GM19463 (cell line): ENCODE results near the gene MAPRE2.
A peak's percentile ranks its signal among the peaks of the same experiment; 100 is the strongest.

Experiments
- ATAC-seq: cut with Tn5 transposase; IDR thresholded peaks from one replicate; pipeline ENCODE4 v1.9.1; 2021; ENCODE audit warnings: mild to moderate bottlenecking, moderate library complexity; ENCODE audit not compliant: unreplicated experiment

The MAPRE2 gene

DNA sequence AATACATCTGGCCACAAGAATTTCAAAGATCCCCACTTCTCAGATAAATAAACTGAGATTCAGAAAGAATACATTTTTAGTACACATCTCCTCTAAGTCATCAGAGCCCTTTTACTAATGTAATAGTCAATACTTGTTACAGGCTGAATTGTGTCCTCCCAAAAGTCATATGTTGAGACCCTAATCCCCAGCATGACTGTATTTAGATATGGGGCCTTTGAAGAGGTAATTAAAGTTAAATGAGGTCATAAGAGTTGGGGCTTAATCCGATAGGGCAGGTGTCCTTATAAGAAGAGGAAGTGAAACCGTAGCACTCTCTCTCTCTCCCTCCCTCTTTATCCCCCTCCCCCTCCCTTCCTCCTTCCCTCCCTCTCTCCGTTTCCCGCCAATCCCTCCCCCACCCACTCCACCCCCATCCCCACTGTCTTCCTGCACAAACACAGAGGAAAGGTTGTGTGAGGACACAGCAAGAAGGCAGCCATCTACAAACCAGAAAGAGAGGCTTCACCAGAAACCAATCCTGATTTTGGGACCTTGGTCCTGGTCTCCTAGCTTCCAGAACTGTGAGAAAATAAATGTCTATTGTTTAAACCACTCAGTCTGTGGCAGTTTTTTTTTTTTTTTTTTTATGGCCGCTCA lies 133.0 kb downstream of the MAPRE2 start:
- peak; percentile 76 for ATAC-seq

DNA sequence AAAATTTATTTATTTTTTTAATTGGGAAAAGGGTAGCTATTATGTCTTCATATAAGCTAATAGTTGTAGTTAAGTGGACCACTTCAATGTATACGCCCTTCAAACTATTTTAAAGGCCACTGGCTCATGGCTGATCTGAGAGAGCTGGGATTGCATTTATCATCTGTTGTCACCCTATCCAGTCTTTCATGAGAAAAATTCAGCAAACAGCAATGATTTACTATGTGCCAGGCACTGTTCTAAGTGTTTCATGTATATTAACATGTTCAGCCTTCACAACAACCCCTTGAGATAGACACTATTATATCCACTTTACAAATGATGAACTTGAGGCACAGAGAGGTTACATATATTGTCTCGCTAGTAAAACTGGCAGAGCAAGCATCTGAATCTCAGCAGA lies 133.5 kb downstream of the MAPRE2 start:
- ATAC-seq = no peak

- ATAC-seq = no peak
Observed at GRCh38 chr18:35176925-35177324, 135.7 kb downstream of the MAPRE2 start.

- peak; percentile 40 for ATAC-seq
Observed at GRCh38 chr18:35178260-35178659, 137.0 kb downstream of the MAPRE2 start.

GRCh38 chr18:35179906-35180305 lies 138.7 kb downstream of the MAPRE2 start:
- no peak for ATAC-seq

DNA sequence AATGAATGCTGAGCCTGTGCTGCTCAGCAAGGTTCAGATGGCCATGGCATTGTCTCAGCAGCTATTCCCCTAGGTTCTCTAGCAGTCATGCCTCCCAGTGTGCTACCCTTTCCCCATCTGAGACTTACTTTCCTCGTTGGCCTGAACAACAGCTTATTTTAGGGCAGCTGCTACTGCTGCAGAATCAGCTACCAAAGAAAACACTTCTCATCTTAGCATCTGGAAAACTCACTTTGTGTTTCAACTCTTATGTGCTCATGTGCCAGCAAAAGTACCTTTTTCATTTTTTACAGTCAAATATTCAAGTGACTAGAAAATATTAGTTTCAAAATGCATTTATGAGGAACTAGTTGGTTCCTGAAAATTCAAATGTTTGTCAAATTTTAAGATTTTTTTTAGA lies 139.2 kb downstream of the MAPRE2 start:
- no peak for ATAC-seq

DNA sequence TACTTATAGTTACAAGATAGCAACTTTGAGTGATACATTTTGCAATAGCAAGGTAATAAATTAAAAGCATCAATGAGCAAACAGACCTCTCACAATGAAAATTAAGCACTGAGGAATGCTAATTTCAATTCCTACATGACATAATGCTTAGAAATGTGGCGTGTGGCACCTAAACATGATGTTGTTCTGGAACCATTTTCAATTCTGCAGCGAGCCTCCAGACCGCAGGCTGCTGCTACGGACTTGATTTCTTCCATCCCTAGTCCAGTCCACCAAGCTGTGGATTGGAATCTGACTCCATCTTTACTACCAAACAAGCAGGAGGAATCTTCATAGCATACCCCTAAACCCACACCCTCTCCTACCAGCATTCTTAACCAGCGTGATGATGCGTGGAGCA lies 140.9 kb downstream of the MAPRE2 start:
- no peak for ATAC-seq

- ATAC-seq = no peak
Observed at GRCh38 chr18:35183886-35184285, 142.7 kb downstream of the MAPRE2 start.

GRCh38 chr18:35185771-35186170 lies 144.6 kb downstream of the MAPRE2 start:
- ATAC-seq = no peak

GRCh38 chr18:35186291-35187034 lies 145.2 kb downstream of the MAPRE2 start:
- ATAC-seq = no peak

DNA sequence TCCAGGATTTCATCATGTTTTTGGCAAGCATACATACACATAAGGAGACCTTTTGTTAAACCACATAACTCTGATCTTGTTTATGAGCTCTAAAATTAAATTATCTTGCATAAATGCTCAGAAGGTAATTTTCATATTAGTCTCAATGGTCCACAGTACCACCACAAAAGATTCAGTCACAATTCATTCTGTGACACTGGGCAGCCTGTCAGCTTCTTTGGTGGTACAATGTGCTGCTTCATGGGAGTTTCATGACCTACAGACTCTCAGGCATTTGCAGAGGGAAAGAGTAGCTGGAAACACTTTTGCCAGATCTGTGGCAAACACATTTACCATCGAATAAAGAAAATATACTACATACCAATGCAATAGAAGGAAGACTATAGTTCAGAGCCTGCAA lies 148.3 kb downstream of the MAPRE2 start:
- ATAC-seq = no peak

DNA sequence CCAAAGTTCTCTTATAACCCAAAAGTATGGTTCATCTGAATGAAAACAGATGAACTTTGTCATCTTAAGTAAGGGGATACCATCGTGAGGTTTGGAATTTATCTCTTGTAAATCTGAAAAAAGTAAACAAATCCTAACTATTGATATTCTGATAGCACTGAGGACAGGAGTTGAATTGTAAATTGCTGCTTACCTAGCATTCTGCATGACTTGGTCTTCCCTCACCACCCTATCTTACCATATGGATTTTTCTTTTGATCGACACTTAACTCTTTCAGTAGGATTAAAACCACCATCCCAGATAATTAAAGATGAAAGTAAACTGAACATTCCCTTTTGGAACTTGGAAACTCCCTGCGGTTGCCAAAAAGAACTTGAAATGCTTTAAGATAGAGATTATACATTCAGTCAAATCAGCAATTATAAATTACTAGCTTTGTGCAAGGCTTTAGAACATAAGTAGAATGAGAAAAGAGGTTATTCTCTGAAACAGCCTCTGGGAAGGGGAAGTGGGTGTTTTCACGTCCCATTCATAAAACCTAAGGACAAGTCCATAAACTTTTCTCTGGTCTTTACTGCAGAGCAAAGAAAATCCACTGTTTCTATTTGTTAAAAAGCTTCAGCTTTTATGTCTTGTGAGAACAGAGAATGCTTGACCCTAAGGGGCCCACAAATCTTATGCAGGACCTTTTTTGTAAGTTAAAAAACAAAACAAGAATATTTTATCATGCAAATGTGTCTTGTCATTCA lies 149.9 kb downstream of the MAPRE2 start:
- no peak for ATAC-seq

DNA sequence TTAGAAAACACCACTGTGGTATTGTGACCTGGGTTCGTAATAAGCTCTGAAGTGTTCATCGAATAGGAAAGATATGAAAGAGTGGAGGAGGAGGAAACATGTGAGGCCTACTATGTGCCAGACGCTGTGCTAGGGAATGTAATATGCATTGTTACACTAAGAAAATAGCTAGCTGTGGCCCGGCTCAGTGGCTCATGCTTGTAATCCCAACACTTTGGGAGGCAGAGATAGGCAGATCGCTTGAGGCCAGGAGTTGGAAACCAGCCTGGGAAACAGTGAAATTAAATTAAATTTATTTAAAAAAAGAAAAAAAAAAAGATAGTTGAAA lies 150.4 kb downstream of the MAPRE2 start:
- ATAC-seq = no peak

DNA sequence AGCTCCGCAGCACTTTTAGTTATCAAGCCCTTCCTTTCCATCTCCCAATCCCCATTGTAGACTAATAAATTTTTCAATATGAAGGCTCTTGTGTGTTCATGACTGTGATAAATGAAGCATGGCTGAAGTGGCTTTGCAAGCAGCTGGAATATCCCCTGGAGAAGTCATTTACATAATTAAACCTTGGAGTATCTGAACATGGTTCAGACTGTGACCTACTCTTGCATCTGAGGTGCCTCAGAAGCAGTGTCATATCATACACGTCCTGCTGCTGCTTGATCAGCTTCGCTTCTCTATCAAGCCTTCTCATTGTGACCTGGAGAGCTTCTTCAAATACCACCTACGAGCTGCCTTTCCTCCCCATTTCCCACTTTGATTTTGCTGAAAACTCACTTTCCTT lies 151.2 kb downstream of the MAPRE2 start:
- ATAC-seq = no peak
